CD4-positive, alpha-beta T cell treated with Interleukin-1 beta for 1 hour (primary cell): ENCODE data around the gene STXBP6.
"Not testable (repeated sequence)": the region's sequence is repeated elsewhere in the genome, so short reads cannot be mapped to it uniquely, and the experiment has no call there.

Source experiments
- DNase-seq, 2 donors: peaks; one replicate each; pipeline ENCODE4 v3.0.0-alpha.2; 2020 to 2022

STXBP6 gene

GRCh38 chr14:24817212-24818057 lies 232.5 kb downstream of the STXBP6 start:
- DNase-seq, result no peak

- no peak for DNase-seq
These were observed 233.1 kb downstream of the STXBP6 start for GRCh38 chr14:24816929-24817211.

- DNase-seq, result no peak
These were observed 233.7 kb downstream of the STXBP6 start for GRCh38 chr14:24816011-24816928.

GRCh38 chr14:24815543-24815942 lies 234.4 kb downstream of the STXBP6 start:
- no peak for DNase-seq

GRCh38 chr14:24814944-24815343 lies 235.0 kb downstream of the STXBP6 start:
- DNase-seq, result no peak

GRCh38 chr14:24814346-24814745 lies 235.6 kb downstream of the STXBP6 start:
- no peak for DNase-seq

- DNase-seq, result no peak
These were observed 236.1 kb downstream of the STXBP6 start for GRCh38 chr14:24813819-24814259.

GRCh38 chr14:24813089-24813815 lies 236.7 kb downstream of the STXBP6 start:
- no peak for DNase-seq

GRCh38 chr14:24809135-24809534 lies 240.8 kb downstream of the STXBP6 start:
- DNase-seq, result no peak

- DNase-seq, result no peak
These were observed 241.5 kb downstream of the STXBP6 start for GRCh38 chr14:24808412-24808811.

GRCh38 chr14:24806061-24806678 lies 243.8 kb downstream of the STXBP6 start:
- peak; percentile 6 to 11 for DNase-seq

GRCh38 chr14:24804552-24805212 lies 245.3 kb downstream of the STXBP6 start:
- no peak for DNase-seq

GRCh38 chr14:24803933-24804494 lies 245.9 kb downstream of the STXBP6 start:
- no peak for DNase-seq

- not testable (repeated sequence) for DNase-seq
These were observed 246.5 kb downstream of the STXBP6 start for GRCh38 chr14:24803426-24803825.

- DNase-seq, result no peak
These were observed 247.7 kb downstream of the STXBP6 start for GRCh38 chr14:24802236-24802635.

GRCh38 chr14:24801024-24801423 lies 248.9 kb downstream of the STXBP6 start:
- DNase-seq, result no peak

GRCh38 chr14:24798911-24799462 lies 251.0 kb downstream of the STXBP6 start:
- no peak for DNase-seq

GRCh38 chr14:24795406-24795805 lies 254.5 kb downstream of the STXBP6 start:
- no peak for DNase-seq

GRCh38 chr14:24794644-24795305 lies 255.2 kb downstream of the STXBP6 start:
- DNase-seq, result no peak

GRCh38 chr14:24790196-24790595 lies 259.8 kb downstream of the STXBP6 start:
- no peak for DNase-seq

- DNase-seq, result no peak
These were observed 260.5 kb downstream of the STXBP6 start for GRCh38 chr14:24789378-24789884.
